Activated CD4-positive, alpha-beta T cell treated with anti-CD3 and anti-CD28 coated beads, Interleukin-2, amount 10 ng/mL, durations not matched to agents 7 days and 5 days (primary cell): ENCODE measurements around the gene ABCA3. TPM values are rescaled to one million over a fixed set of nuclear protein-coding genes. Genes with fewer than 3 reads are reported as not detected.

Experiments used
- CTCF ChIA-PET: fragments of 350-600 bp; sonication (Branson Sonifier 250); formaldehyde crosslinking; loops from one replicate; lab custom pipeline; 2021; ENCODE audit warnings: antibody characterized with exemption; lab: Charles Lee
- POLR2A ChIA-PET: fragments of 350-600 bp; sonication (Branson Sonifier 250); formaldehyde crosslinking; loops from one replicate; lab custom pipeline; 2021; ENCODE audit warnings: antibody characterized with exemption; lab: Charles Lee
- DNase-seq: peaks from one replicate; pipeline ENCODE4 v3.0.0-alpha.2; 2020
- H3K27ac Mint-ChIP-seq: one replicate; pipeline ENCODE4 v1.8.0; 2021; ENCODE audit warnings: mild to moderate bottlenecking, moderate library complexity, mixed read lengths
- H3K27me3 Mint-ChIP-seq: one replicate; pipeline ENCODE4 v1.8.0; 2021; ENCODE audit warnings: mixed read lengths
- H3K36me3 Mint-ChIP-seq: one replicate; pipeline ENCODE4 v1.8.0; 2021; ENCODE audit warnings: low read depth, mixed read lengths
- H3K4me1 Mint-ChIP-seq: one replicate; pipeline ENCODE4 v1.8.0; 2021; ENCODE audit warnings: mixed read lengths
- H3K4me3 Mint-ChIP-seq: one replicate; pipeline ENCODE4 v1.8.0; 2021; ENCODE audit warnings: mild to moderate bottlenecking, moderate library complexity, mixed read lengths
- H3K9me3 Mint-ChIP-seq: one replicate; pipeline ENCODE4 v1.8.0; 2021; ENCODE audit warnings: mixed read lengths
- total RNA-seq, 2 experiments: library from RNA; stranded (reverse); gene quantifications; one replicate each; pipeline ENCODE4 v1.2.3, GENCODE V29; 2021

ABCA3 gene
- total RNA-seq, 2 experiments from 2014 or later: 5.0 to 6.0 TPM

- no peak for DNase-seq
- no peaks in the 10 kb centered on the region for H3K36me3 Mint-ChIP-seq
- no peak overlapping the region for H3K4me3 Mint-ChIP-seq
- H3K27me3 Mint-ChIP-seq: peaks cover 46% of the 10 kb centered on the region
- ChIA-PET CTCF (no interaction called here), POLR2A (no interaction called here)
- no peaks in the 10 kb centered on the region for H3K9me3 Mint-ChIP-seq
- H3K27ac Mint-ChIP-seq: no peak overlapping the region
- no peaks in the 10 kb centered on the region for H3K4me1 Mint-ChIP-seq
Measured at GRCh38 chr16:2370721-2371120, 30.2 kb upstream of the ABCA3 start.

GRCh38 chr16:2366660-2367309, 26.3 kb upstream of the ABCA3 start:
- peaks cover 40% of the 10 kb centered on the region for H3K27me3 Mint-ChIP-seq
- H3K4me3 Mint-ChIP-seq: no peak overlapping the region
- ChIA-PET POLR2A (no interaction called here), CTCF (no interaction called here)
- H3K4me1 Mint-ChIP-seq: no peaks in the 10 kb centered on the region
- no peaks in the 10 kb centered on the region for H3K9me3 Mint-ChIP-seq
- no peak for DNase-seq
- no peak overlapping the region for H3K27ac Mint-ChIP-seq
- H3K36me3 Mint-ChIP-seq: no peaks in the 10 kb centered on the region

- Mint-ChIP-seq H3K4me3 (no peak overlapping the region), H3K27me3 (peaks cover 42% of the 10 kb centered on the region), H3K9me3 (no peaks in the 10 kb centered on the region), H3K27ac (no peak overlapping the region), H3K36me3 (no peaks in the 10 kb centered on the region), H3K4me1 (no peaks in the 10 kb centered on the region)
- ChIA-PET POLR2A (no interaction called here), CTCF (no interaction called here)
- DNase-seq: no peak
Measured at GRCh38 chr16:2365397-2366294, 25.1 kb upstream of the ABCA3 start.

GRCh38 chr16:2364638-2365210, 24.2 kb upstream of the ABCA3 start:
- POLR2A ChIA-PET: no interaction called here

GRCh38 chr16:2362218-2362617, 21.7 kb upstream of the ABCA3 start:
- Mint-ChIP-seq H3K27ac (no peak overlapping the region), H3K9me3 (no peaks in the 10 kb centered on the region), H3K4me1 (no peaks in the 10 kb centered on the region), H3K4me3 (no peak overlapping the region), H3K36me3 (no peaks in the 10 kb centered on the region), H3K27me3 (peaks cover 53% of the 10 kb centered on the region)
- CTCF ChIA-PET: no interaction called here
- POLR2A ChIA-PET: no interaction called here
- DNase-seq: no peak

More at GRCh38 chr16:2364638-2365210, 24.2 kb upstream of the ABCA3 start:
- Mint-ChIP-seq H3K27ac (no peak overlapping the region), H3K27me3 (peaks cover 42% of the 10 kb centered on the region), H3K9me3 (no peaks in the 10 kb centered on the region), H3K4me1 (no peaks in the 10 kb centered on the region), H3K4me3 (no peak overlapping the region), H3K36me3 (no peaks in the 10 kb centered on the region)
- no peak for DNase-seq
- CTCF ChIA-PET: no interaction called here

GRCh38 chr16:2361129-2361528, 20.6 kb upstream of the ABCA3 start:
- H3K4me3 Mint-ChIP-seq: no peak overlapping the region
- no peak for DNase-seq
- H3K9me3 Mint-ChIP-seq: no peaks in the 10 kb centered on the region
- CTCF ChIA-PET: no interaction called here
- no peak overlapping the region for H3K27ac Mint-ChIP-seq
- POLR2A ChIA-PET: no interaction called here
- no peaks in the 10 kb centered on the region for H3K36me3 Mint-ChIP-seq
- no peaks in the 10 kb centered on the region for H3K4me1 Mint-ChIP-seq
- peaks cover 50% of the 10 kb centered on the region for H3K27me3 Mint-ChIP-seq

GRCh38 chr16:2359919-2360318, 19.4 kb upstream of the ABCA3 start:
- ChIA-PET CTCF (no interaction called here), POLR2A (no interaction called here)
- H3K27me3 Mint-ChIP-seq: peaks cover 42% of the 10 kb centered on the region
- no peaks in the 10 kb centered on the region for H3K4me1 Mint-ChIP-seq
- no peak overlapping the region for H3K27ac Mint-ChIP-seq
- no peaks in the 10 kb centered on the region for H3K36me3 Mint-ChIP-seq
- no peak overlapping the region for H3K4me3 Mint-ChIP-seq
- DNase-seq: no peak
- H3K9me3 Mint-ChIP-seq: no peaks in the 10 kb centered on the region

- POLR2A ChIA-PET: no interaction called here
- Mint-ChIP-seq H3K27me3 (peaks cover 35% of the 10 kb centered on the region), H3K9me3 (no peaks in the 10 kb centered on the region), H3K4me1 (no peaks in the 10 kb centered on the region), H3K27ac (no peak overlapping the region), H3K36me3 (no peaks in the 10 kb centered on the region), H3K4me3 (no peak overlapping the region)
- CTCF ChIA-PET: interaction anchor here (0.7 kb wide), 1 partner anchor 1344 kb away, joined by 3 read pairs; no protein-coding TSS in a partner anchor
- no peak for DNase-seq
Measured at GRCh38 chr16:2358811-2359210, 18.3 kb upstream of the ABCA3 start.

- no peaks in the 10 kb centered on the region for H3K36me3 Mint-ChIP-seq
- H3K27me3 Mint-ChIP-seq: peaks cover 41% of the 10 kb centered on the region
- no peaks in the 10 kb centered on the region for H3K4me1 Mint-ChIP-seq
- H3K9me3 Mint-ChIP-seq: no peaks in the 10 kb centered on the region
- POLR2A ChIA-PET: interaction anchor here (0.6 kb wide), 1 partner anchor 30 kb away, joined by 4 read pairs; no protein-coding TSS in a partner anchor
- H3K27ac Mint-ChIP-seq: no peak overlapping the region
- CTCF ChIA-PET: interaction anchor here (0.6 to 1.3 kb wide), 2 partner anchors 59 to 129 kb away, joined by 3 to 5 read pairs; no protein-coding TSS in a partner anchor
- no peak overlapping the region for H3K4me3 Mint-ChIP-seq
- no peak for DNase-seq
Measured at GRCh38 chr16:2357331-2357730, 16.8 kb upstream of the ABCA3 start.

- Mint-ChIP-seq H3K4me3 (no peak overlapping the region), H3K4me1 (no peaks in the 10 kb centered on the region), H3K27me3 (peaks cover 26% of the 10 kb centered on the region), H3K9me3 (no peaks in the 10 kb centered on the region), H3K27ac (no peak overlapping the region), H3K36me3 (no peaks in the 10 kb centered on the region)
- CTCF ChIA-PET: interaction anchor here (1.0 kb wide), 1 partner anchor 62 kb away, joined by 3 read pairs; no protein-coding TSS in a partner anchor
- DNase-seq: no peak
- POLR2A ChIA-PET: no interaction called here
Measured at GRCh38 chr16:2350500-2350899, 10.0 kb upstream of the ABCA3 start.

- no peak overlapping the region for H3K27ac Mint-ChIP-seq
Measured at GRCh38 chr16:2343211-2343610, 2.7 kb upstream of the ABCA3 start.

GRCh38 chr16:2341456-2342447, 1.2 kb upstream of the ABCA3 start:
- Mint-ChIP-seq H3K4me1 (peaks cover 10% of the 10 kb centered on the region), H3K36me3 (peaks cover 2% of the 10 kb centered on the region), H3K9me3 (no peaks in the 10 kb centered on the region), H3K27me3 (peaks cover 22% of the 10 kb centered on the region), H3K4me3 (no peak overlapping the region), H3K27ac (no peak overlapping the region)
- DNase-seq: no peak
- ChIA-PET CTCF (no interaction called here), POLR2A (no interaction called here)

More at GRCh38 chr16:2343211-2343610, 2.7 kb upstream of the ABCA3 start:
- no peak overlapping the region for H3K4me3 Mint-ChIP-seq
- no peaks in the 10 kb centered on the region for H3K9me3 Mint-ChIP-seq
- DNase-seq: no peak
- CTCF ChIA-PET: interaction anchor here (1.1 kb wide), 1 partner anchor 158 kb away, joined by 3 read pairs; no protein-coding TSS in a partner anchor
- peaks cover 2% of the 10 kb centered on the region for H3K36me3 Mint-ChIP-seq
- peaks cover 10% of the 10 kb centered on the region for H3K4me1 Mint-ChIP-seq
- POLR2A ChIA-PET: no interaction called here
- H3K27me3 Mint-ChIP-seq: peaks cover 22% of the 10 kb centered on the region
